Lung (tissue), 12 donors: ENCODE data around the gene CAMK1D. TPM values are rescaled to one million over a fixed set of nuclear protein-coding genes. Genes with fewer than 3 reads are reported as not detected.
"Not testable (repeated sequence)": the region's sequence is repeated elsewhere in the genome, so short reads cannot be mapped to it uniquely, and the experiment has no call there.

Source experiments
- ATAC-seq: fragments of 200-7000 bp; cut with Tn5 transposase; one replicate; pipeline ENCODE4 v1.9.1; 2020; ENCODE audit warnings: moderate number of reproducible peaks; ENCODE audit not compliant: insufficient read depth, low FRiP score
- DNase-seq, 3 donors: peaks; one replicate each; pipeline ENCODE4 v3.0.0-alpha.2; 2013 to 2017
- H3K27ac ChIP-seq, 2 donors: one replicate each; pipeline ENCODE4 v1.5.1; 2013; ENCODE audit warnings: mild to moderate bottlenecking in 2 of 2, moderate library complexity in 2 of 2, control low read depth in 1 of 2, inconsistent platforms in 1 of 2, low read depth in 1 of 2, low read length in 1 of 2
- H3K27me3 ChIP-seq, 3 donors: one replicate each; pipeline ENCODE4 v1.5.1; 2013; ENCODE audit warnings: low read length in 2 of 3; ENCODE audit not compliant: control insufficient read depth in 3 of 3, insufficient read depth in 3 of 3
- H3K36me3 ChIP-seq, 4 donors: one replicate each; pipeline ENCODE4 v1.5.1; 2013; ENCODE audit warnings: low read length in 4 of 4, mild to moderate bottlenecking in 1 of 4, moderate library complexity in 1 of 4; ENCODE audit not compliant: control insufficient read depth in 4 of 4, insufficient read depth in 4 of 4
- H3K4me1 ChIP-seq, 5 donors: one replicate each; pipeline ENCODE4 v1.5.1; 2013; ENCODE audit warnings: low read length in 5 of 5, mild to moderate bottlenecking in 2 of 5, moderate library complexity in 1 of 5; ENCODE audit not compliant: control insufficient read depth in 5 of 5, insufficient read depth in 5 of 5
- H3K4me3 ChIP-seq: one replicate; pipeline ENCODE4 v1.5.1; 2013; ENCODE audit warnings: mild to moderate bottlenecking, control low read depth, moderate library complexity
- H3K9ac ChIP-seq, 2 donors: one replicate each; pipeline ENCODE4 v1.5.1; 2013; ENCODE audit warnings: low read length in 2 of 2, control low read depth in 1 of 2; ENCODE audit not compliant: insufficient read depth in 1 of 2
- H3K9me3 ChIP-seq, 4 donors: one replicate each; pipeline ENCODE4 v1.5.1; 2013; ENCODE audit warnings: low read length in 3 of 4, mild to moderate bottlenecking in 1 of 4, moderate library complexity in 1 of 4; ENCODE audit not compliant: control insufficient read depth in 4 of 4, insufficient read depth in 3 of 4
- CTCF ChIP-seq: IDR thresholded peaks from 2 replicates; pipeline ENCODE4 v1.5.1; 2012; ENCODE audit warnings: mild to moderate bottlenecking; ENCODE audit errors: control extremely low read depth, extremely low read depth
- WGBS, 2 donors: extraction: QIAGEN DNeasy Blood & Tissue Kit; methylation state at CpG; one replicate each; pipeline ENCODE4 v1.1.7; 2013; 5-methylcytosine and 5-hydroxymethylcytosine counted together
- polyA plus RNA-seq, 2 donors: library from polyadenylated mRNA; stranded (reverse); fragments of 200-250 nt; gene quantifications; one replicate each; pipeline ENCODE4 v1.2.1, GENCODE V29; 2013
- total RNA-seq, 2 donors: library from RNA; depleted of rRNA in 1 of 2; stranded (reverse); fragments of >200 nt in 1 of 2; gene quantifications; one replicate each; pipeline ENCODE4 v1.2.1, GENCODE V29; 2014 to 2021
- donor health status: control.
- donor health status: control.
- donor health status: Bipolar disorder and iron deficiency.
- donor health status: healthy.
- donor health status: DM: yes; HTN: yes; CAD: no.

The CAMK1D gene
- total and polyA plus RNA-seq, 4 donors = 3.2 to 37.4 (median 7.0) TPM

- Histone ChIP-seq H3K9me3 (no peaks in the 10 kb centered on the region), H3K27ac (no peak overlapping the region), H3K27me3 (peaks cover 0 to 49% (median 0%) of the 10 kb centered on the region in 3 donors), H3K4me3 (no peak overlapping the region), H3K36me3 (no peaks in the 10 kb centered on the region), H3K4me1 (no peaks in the 10 kb centered on the region), H3K9ac (no peak overlapping the region)
- DNase-seq (no peak), ATAC-seq (no peak)
- TF ChIP-seq CTCF = no peak
- WGBS, 2 donors = 82 to 84% methylated on average over 10 of the region's 10 CpGs
Observed at GRCh38 chr10:12491491-12491890, 142.1 kb downstream of the CAMK1D start.

- no peak overlapping the region for H3K9ac ChIP-seq
- no peak overlapping the region for H3K27ac ChIP-seq
- no peaks in the 10 kb centered on the region for H3K36me3 ChIP-seq
- WGBS, 2 donors = 92% methylated on average over 8 of the region's 8 CpGs
- TF ChIP-seq CTCF = no peak
- H3K4me1 ChIP-seq = no peaks in the 10 kb centered on the region
- ATAC-seq = no peak
- no peak overlapping the region for H3K4me3 ChIP-seq
- peaks cover 0 to 45% (median 0%) of the 10 kb centered on the region in 3 donors for H3K27me3 ChIP-seq
- DNase-seq = no peak
- no peaks in the 10 kb centered on the region for H3K9me3 ChIP-seq
Observed at GRCh38 chr10:12492016-12492415, 142.7 kb downstream of the CAMK1D start.

- not testable (repeated sequence) for ATAC-seq, H3K9ac ChIP-seq, H3K4me3 ChIP-seq, H3K27ac ChIP-seq, DNase-seq, H3K36me3 ChIP-seq, H3K9me3 ChIP-seq
- WGBS, 2 donors = 96 to 98% methylated on average over 10 of the region's 10 CpGs
- peaks cover 0 to 16% (median 5%) of the 10 kb centered on the region in 5 donors for H3K4me1 ChIP-seq
- H3K27me3 ChIP-seq = peaks cover 0 to 27% (median 0%) of the 10 kb centered on the region in 3 donors
Observed at GRCh38 chr10:12497046-12497445, 147.7 kb downstream of the CAMK1D start.

- H3K27me3 ChIP-seq = peaks cover 0 to 19% (median 0%) of the 10 kb centered on the region in 3 donors
- 74 to 78% methylated on average over 7 of the region's 7 CpGs for WGBS, 2 donors
- H3K4me1 ChIP-seq = peaks cover 2 to 16% (median 7%) of the 10 kb centered on the region in 5 donors
- TF ChIP-seq CTCF = no peak
- H3K27ac ChIP-seq = no peak overlapping the region
- no peaks in the 10 kb centered on the region for H3K36me3 ChIP-seq
- no peak overlapping the region for H3K4me3 ChIP-seq
- ATAC-seq (no peak), DNase-seq (no peak)
- no peak overlapping the region for H3K9ac ChIP-seq
- no peaks in the 10 kb centered on the region for H3K9me3 ChIP-seq
Observed at GRCh38 chr10:12499076-12499986, 150.0 kb downstream of the CAMK1D start.
